Effector memory CD4-positive, alpha-beta T cell (primary cell): Measurements from ENCODE around the gene ACSF3.
A peak's percentile ranks its signal among the peaks of the same experiment; 100 is the strongest.

Source experiments
- DNase-seq, 3 donors: peaks; one replicate each; pipeline ENCODE4 v3.0.0-alpha.2; 2020
- H3K27ac ChIP-seq: 2 replicates; pipeline ENCODE4 v1.7.0; 2013; ENCODE audit warnings: mild to moderate bottlenecking, low read length, moderate library complexity; ENCODE audit not compliant: insufficient read depth, poor library complexity, severe bottlenecking
- H3K27me3 ChIP-seq: replicated peaks from 2 replicates; pipeline ENCODE4 v1.7.0; 2013; ENCODE audit warnings: mild to moderate bottlenecking, low read length; ENCODE audit not compliant: insufficient read depth, control insufficient read depth, poor library complexity, severe bottlenecking
- H3K36me3 ChIP-seq: 2 replicates; pipeline ENCODE4 v1.7.0; 2013; ENCODE audit warnings: mild to moderate bottlenecking, low read length, moderate library complexity; ENCODE audit not compliant: control insufficient read depth, insufficient read depth
- H3K4me1 ChIP-seq: 2 replicates; pipeline ENCODE4 v1.7.0; 2013; ENCODE audit warnings: low read length, mild to moderate bottlenecking; ENCODE audit not compliant: control insufficient read depth, insufficient read depth, poor library complexity, severe bottlenecking
- H3K4me3 ChIP-seq: 2 replicates; pipeline ENCODE4 v1.7.0; 2013; ENCODE audit warnings: low read length, low read depth, mild to moderate bottlenecking; ENCODE audit not compliant: insufficient read depth, poor library complexity, severe bottlenecking
- H3K9me3 ChIP-seq: 2 replicates; pipeline ENCODE4 v1.7.0; 2013; ENCODE audit warnings: mild to moderate bottlenecking, low read length, moderate library complexity; ENCODE audit not compliant: control insufficient read depth

The ACSF3 gene

DNA sequence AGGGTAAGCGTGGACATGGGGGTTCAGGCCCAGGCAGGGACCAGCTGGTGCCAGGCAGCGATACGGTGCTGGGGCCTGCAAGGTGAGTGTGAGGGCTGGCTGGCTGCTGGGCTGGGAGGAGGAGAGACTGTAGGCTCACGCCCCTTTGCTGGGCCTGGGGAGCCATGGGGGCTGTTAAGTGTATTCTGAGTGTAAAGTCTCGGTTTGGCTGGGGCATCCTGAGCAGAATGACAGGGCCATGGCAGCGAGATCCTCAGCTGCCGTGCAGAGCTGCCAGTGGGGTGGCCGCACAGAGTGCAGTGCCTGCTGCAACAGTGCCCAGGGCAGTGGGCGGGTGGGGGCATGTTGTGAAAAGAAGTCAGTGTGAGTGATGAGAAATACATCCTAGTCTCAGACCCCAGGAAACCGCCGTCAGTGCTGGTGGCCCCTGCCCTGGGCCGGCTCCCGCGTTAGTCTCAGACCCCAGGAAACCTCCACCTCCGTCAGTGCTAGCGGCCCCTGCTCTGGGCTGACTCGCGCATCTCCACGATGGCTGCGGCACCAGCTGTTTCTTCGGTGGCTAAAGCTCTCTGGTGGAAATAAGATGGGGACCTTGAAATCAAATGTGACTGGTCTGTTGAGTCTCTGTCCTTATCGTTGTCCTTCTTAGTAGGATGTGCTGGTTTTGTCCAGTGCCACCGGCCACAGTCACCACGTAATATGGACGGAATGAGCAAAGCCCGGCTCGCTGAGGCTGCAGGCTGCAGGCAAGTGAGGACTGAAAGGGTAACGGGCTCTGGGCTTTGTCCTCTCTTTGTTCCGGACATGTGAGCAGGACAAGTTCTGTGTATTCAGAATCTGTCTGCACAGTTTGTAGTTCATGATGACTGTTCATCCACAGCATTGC, 22.9 kb downstream of the ACSF3 start:
- H3K36me3 ChIP-seq = peaks cover 50% of the 10 kb centered on the region

GRCh38 chr16:89117227-89117974, 23.7 kb downstream of the ACSF3 start:
- no peak overlapping the region for H3K4me3 ChIP-seq
- H3K36me3 ChIP-seq = peaks cover 42% of the 10 kb centered on the region
- H3K9me3 ChIP-seq = no peaks in the 10 kb centered on the region
- no peak overlapping the region for H3K27ac ChIP-seq
- no peak for DNase-seq
- peaks cover 33% of the 10 kb centered on the region for H3K4me1 ChIP-seq
- H3K27me3 ChIP-seq = no peaks in the 10 kb centered on the region

More for the DNA sequence above, 22.9 kb downstream of the ACSF3 start:
- Histone ChIP-seq H3K27ac (peak overlapping the region; percentile 81), H3K4me3 (peak overlapping the region; percentile 8), H3K9me3 (no peaks in the 10 kb centered on the region), H3K4me1 (peaks cover 30% of the 10 kb centered on the region), H3K27me3 (no peaks in the 10 kb centered on the region)
- no peak for DNase-seq

DNA sequence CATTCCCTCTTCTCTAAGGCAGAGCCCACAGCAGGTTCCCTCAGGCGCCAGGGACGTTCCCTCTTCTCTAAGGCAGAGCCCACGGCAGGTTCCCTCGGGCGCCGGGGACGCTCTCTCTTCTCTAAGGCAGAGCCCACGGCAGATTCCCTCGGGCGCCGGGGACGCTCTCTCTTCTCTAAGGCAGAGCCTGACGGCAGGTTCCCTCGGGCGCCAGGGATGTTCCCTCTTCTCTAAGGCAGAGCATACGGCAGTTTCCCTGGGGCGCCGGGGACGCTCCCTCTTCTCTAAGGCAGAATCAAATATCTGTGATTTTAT, 24.3 kb downstream of the ACSF3 start:
- H3K27ac ChIP-seq = no peak overlapping the region
- no peak overlapping the region for H3K4me3 ChIP-seq
- H3K36me3 ChIP-seq = peaks cover 38% of the 10 kb centered on the region
- H3K27me3 ChIP-seq = no peaks in the 10 kb centered on the region
- DNase-seq = no peak
- H3K9me3 ChIP-seq = no peaks in the 10 kb centered on the region
- peaks cover 39% of the 10 kb centered on the region for H3K4me1 ChIP-seq

GRCh38 chr16:89118361-89119165, 24.9 kb downstream of the ACSF3 start:
- Histone ChIP-seq H3K27ac (no peak overlapping the region), H3K4me3 (no peak overlapping the region), H3K27me3 (no peaks in the 10 kb centered on the region), H3K36me3 (peaks cover 32% of the 10 kb centered on the region), H3K9me3 (no peaks in the 10 kb centered on the region), H3K4me1 (peaks cover 42% of the 10 kb centered on the region)
- DNase-seq = no peak

DNA sequence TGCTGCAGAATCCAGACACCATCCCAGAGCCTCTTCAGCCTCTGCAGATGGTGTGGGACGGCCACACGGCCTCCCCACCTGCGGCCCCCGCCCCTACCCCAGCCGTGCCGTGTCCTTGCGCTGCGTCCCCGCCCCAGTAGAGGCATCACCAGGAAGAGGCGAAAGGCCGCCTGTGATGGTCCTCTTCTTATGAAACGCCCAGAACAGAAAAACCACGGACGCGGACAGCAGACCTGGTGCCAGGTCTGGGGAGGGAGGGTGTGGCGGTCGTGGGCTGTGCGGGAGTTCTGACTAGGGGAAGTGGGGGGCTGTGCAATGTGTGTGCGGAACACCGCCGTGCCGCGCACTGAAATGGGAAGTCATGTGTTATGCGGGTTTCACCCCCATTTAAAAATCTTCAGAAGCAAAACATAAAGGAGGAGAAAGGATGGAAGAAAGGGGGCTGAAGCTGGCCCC, 25.5 kb downstream of the ACSF3 start:
- no peak for DNase-seq
- Histone ChIP-seq H3K36me3 (peaks cover 31% of the 10 kb centered on the region), H3K4me3 (no peak overlapping the region), H3K27me3 (no peaks in the 10 kb centered on the region), H3K9me3 (no peaks in the 10 kb centered on the region), H3K4me1 (peaks cover 36% of the 10 kb centered on the region), H3K27ac (no peak overlapping the region)

DNA sequence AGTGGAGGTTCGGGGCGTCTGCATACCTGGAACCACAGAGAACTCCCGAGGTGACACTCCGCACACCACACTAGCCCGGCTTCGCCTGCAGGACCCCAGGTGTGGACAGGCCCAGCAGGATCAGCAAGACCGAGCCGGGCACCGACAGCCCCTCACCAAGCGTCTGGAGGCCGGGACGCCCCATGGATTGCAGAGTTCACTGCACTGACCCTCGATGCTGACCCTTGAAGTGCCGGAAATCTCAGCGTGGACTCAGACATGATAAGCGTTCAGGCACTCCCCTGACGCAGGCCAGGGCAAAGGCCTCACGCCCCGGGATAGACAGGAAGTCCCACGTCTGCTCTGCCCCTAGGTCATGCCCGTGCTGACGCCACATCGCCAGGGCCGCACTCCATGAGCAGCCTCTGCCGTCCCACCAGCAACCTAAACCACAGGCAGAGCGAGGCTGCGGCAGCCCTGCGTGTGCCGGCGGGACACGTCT, 26.0 kb downstream of the ACSF3 start:
- H3K4me3 ChIP-seq = no peak overlapping the region
- no peaks in the 10 kb centered on the region for H3K27me3 ChIP-seq
- H3K9me3 ChIP-seq = no peaks in the 10 kb centered on the region
- H3K27ac ChIP-seq = no peak overlapping the region
- H3K4me1 ChIP-seq = peaks cover 31% of the 10 kb centered on the region
- peaks cover 31% of the 10 kb centered on the region for H3K36me3 ChIP-seq
- no peak for DNase-seq

DNA sequence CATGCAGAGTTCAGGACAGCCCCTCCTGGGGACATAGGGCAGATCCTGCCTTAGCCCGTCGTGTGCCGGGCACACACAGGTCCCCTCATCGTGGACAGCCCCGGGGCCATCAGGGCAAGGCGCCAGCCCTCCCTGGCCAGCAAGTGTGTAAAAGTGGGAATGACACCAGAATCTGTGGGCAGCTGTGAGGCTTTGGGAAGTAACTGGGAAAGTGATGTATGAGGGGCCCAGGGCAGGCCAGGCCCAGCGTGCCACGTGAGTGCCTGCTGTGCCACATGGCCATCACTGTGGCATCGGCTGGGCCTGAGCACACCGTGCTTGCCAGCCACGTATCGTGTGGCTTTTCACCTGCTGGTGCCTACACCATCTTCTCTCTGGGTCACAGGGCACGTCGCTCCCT, 26.6 kb downstream of the ACSF3 start:
- H3K27me3 ChIP-seq = no peaks in the 10 kb centered on the region
- H3K27ac ChIP-seq = no peak overlapping the region
- H3K4me1 ChIP-seq = peaks cover 28% of the 10 kb centered on the region
- H3K36me3 ChIP-seq = peaks cover 31% of the 10 kb centered on the region
- no peaks in the 10 kb centered on the region for H3K9me3 ChIP-seq
- no peak for DNase-seq
- H3K4me3 ChIP-seq = no peak overlapping the region

- DNase-seq = no peak
- H3K4me3 ChIP-seq = no peak overlapping the region
- H3K27ac ChIP-seq = no peak overlapping the region
- peaks cover 31% of the 10 kb centered on the region for H3K36me3 ChIP-seq
- peaks cover 23% of the 10 kb centered on the region for H3K4me1 ChIP-seq
- no peaks in the 10 kb centered on the region for H3K27me3 ChIP-seq
- H3K9me3 ChIP-seq = no peaks in the 10 kb centered on the region
Measured at GRCh38 chr16:89120921-89121351, 27.3 kb downstream of the ACSF3 start.

DNA sequence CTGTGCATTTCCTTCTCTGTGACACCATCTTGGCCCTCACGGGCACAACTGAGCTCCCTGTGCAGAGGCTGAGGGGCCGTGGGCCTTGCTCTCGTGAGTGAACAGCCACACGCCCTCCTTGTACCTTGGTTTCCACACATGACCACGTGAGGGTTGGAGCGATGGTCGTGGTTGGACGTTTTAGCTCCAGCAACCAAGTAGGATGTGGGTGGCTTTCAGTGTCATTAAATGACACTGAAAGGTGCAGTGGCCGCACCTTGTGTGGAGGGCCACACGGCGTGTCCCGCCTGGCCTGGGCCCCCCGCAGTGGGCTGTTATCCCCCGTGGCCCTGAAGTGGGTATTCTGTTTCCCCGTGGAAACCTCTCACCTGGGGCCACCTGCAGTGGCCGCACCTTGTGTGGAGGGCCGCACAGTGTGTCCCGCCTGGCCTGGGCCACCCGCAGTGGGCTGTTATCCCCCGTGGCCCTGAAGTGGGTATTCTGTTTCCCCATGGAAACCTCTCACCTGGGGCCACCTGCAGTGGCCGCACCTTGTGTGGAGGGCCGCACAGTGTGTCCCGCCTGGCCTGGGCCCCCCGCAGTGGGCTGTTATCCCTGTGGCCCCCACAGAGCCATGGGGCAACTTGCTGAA, 28.2 kb downstream of the ACSF3 start:
- DNase-seq = no peak
- Histone ChIP-seq H3K27ac (peak overlapping the region; percentile 44), H3K4me3 (no peak overlapping the region), H3K4me1 (peaks cover 15% of the 10 kb centered on the region), H3K36me3 (peaks cover 31% of the 10 kb centered on the region), H3K27me3 (no peaks in the 10 kb centered on the region), H3K9me3 (no peaks in the 10 kb centered on the region)
